ENCODE results near the gene OTUD5.
"Not testable (repeated sequence)": the region's sequence is repeated elsewhere in the genome, so short reads cannot be mapped to it uniquely, and the experiment has no call there.

GRCh38 chrX:48876944-48877343 lies 80.5 kb downstream of the OTUD5 start:
- not testable (repeated sequence) for TF ChIP-seq POLR2AphosphoS2 (conservative IDR thresholded peaks at IDR 0.05; ENCODE audit: low read length); CTCF (IDR thresholded peaks at IDR 0.05); MAX (IDR thresholded peaks at IDR 0.05); NFE2L2 (conservative IDR thresholded peaks at IDR 0.05; ENCODE audit: low read length); POLR2A (IDR thresholded peaks at IDR 0.05; ENCODE audit: low read length); NR3C1 (IDR thresholded peaks at IDR 0.05)

Measured in A549 (cell line).